H1 (cell line): ENCODE measurements around the gene CD58. TPM values are rescaled to one million over a fixed set of nuclear protein-coding genes. Genes with fewer than 3 reads are reported as not detected.

ENCODE experiments used
- CTCF ChIA-PET: fragments of 300-600 bp; sonication (Branson Sonifier 250); formaldehyde crosslinking; loops from one replicate; lab custom pipeline; 2021; ENCODE audit not compliant: partially characterized antibody; lab: Charles Lee
- POLR2A ChIA-PET: fragments of 300-600 bp; sonication (Branson Sonifier 250); formaldehyde crosslinking; loops from one replicate; lab custom pipeline; 2021; ENCODE audit warnings: inconsistent platforms; ENCODE audit not compliant: partially characterized antibody; lab: Charles Lee
- DNase-seq, 2 experiments: peaks; one replicate each; pipeline versions ENCODE4 v3.0.0 to v3.0.0-alpha.2; 2010 to 2022; ENCODE audit warnings: low spot score in 2 of 2, low read depth in 1 of 2, mixed read lengths in 1 of 2
- FAIRE-seq: peaks from 2 replicates; lab custom pipeline; 2011; peaks lifted over from hg19 to GRCh38; lab: Jason Lieb, UNC
- H2AFZ ChIP-seq: 2 replicates; pipeline ENCODE4 v1.8.1; 2012; ENCODE audit warnings: low read length, inconsistent platforms
- H2AK5ac ChIP-seq: 2 replicates; pipeline ENCODE4 v1.6.1; 2013; ENCODE audit warnings: low read depth, low read length
- H2BK120ac ChIP-seq: replicated peaks from 2 replicates; pipeline ENCODE3; 2013; ENCODE audit warnings: low read depth, low read length, inconsistent platforms
- H2BK12ac ChIP-seq: 2 replicates; pipeline ENCODE4 v1.6.1; 2013; ENCODE audit warnings: low read depth, low read length
- H2BK15ac ChIP-seq: 2 replicates; pipeline ENCODE4 v1.6.1; 2013; ENCODE audit warnings: low read length
- H2BK20ac ChIP-seq: 2 replicates; pipeline ENCODE4 v1.6.1; 2013; ENCODE audit warnings: low read length
- H2BK5ac ChIP-seq: 2 replicates; pipeline ENCODE4 v1.6.1; 2013; ENCODE audit warnings: low read depth, low read length
- H3K14ac ChIP-seq: 2 replicates; pipeline ENCODE4 v1.6.1; 2013; ENCODE audit warnings: inconsistent platforms; ENCODE audit not compliant: insufficient read length
- H3K18ac ChIP-seq: 2 replicates; pipeline ENCODE4 v1.6.1; 2013; ENCODE audit warnings: low read length; ENCODE audit errors: extremely low read depth
- H3K23ac ChIP-seq: 2 replicates; pipeline ENCODE4 v1.6.1; 2013; ENCODE audit warnings: inconsistent platforms; ENCODE audit not compliant: insufficient read length
- H3K23me2 ChIP-seq: 2 replicates; pipeline ENCODE4 v1.6.1; 2013; ENCODE audit warnings: low read depth, low read length
- H3K27ac ChIP-seq: 2 replicates; pipeline ENCODE4 v1.6.1; 2011; ENCODE audit warnings: low read depth, low read length, inconsistent platforms
- H3K27me3 ChIP-seq, 4 experiments: replicated peaks in 1 of 4; 1 replicate in 1 of 4; 2 replicates in 3 of 4; pipeline versions ENCODE4 v1.6.1 to v1.8.1; 2011 to 2013; ENCODE audit warnings: low read length in 3 of 4, mild to moderate bottlenecking in 3 of 4, inconsistent platforms in 2 of 4, mixed read lengths in 2 of 4, moderate library complexity in 1 of 4; ENCODE audit not compliant: control insufficient read depth in 3 of 4, insufficient read depth in 3 of 4; ENCODE audit errors: extremely low read depth in 1 of 4
- H3K36me3 ChIP-seq, 4 experiments: 2 replicates each; pipeline versions ENCODE4 v1.6.1 to v1.8.1; 2011 to 2013; ENCODE audit warnings: mild to moderate bottlenecking in 4 of 4, low read length in 3 of 4, moderate library complexity in 2 of 4, control low read depth in 1 of 4, inconsistent platforms in 1 of 4; ENCODE audit not compliant: insufficient read depth in 4 of 4, control insufficient read depth in 2 of 4
- H3K4ac ChIP-seq: replicated peaks from 2 replicates; pipeline ENCODE3; 2013; ENCODE audit warnings: low read length, low read depth, mixed read lengths, inconsistent platforms; ENCODE audit not compliant: insufficient read length
- H3K4me1 ChIP-seq, 4 experiments: replicated peaks in 1 of 4; 1 replicate in 1 of 4; 2 replicates in 3 of 4; pipeline versions ENCODE4 v1.6.1 to v1.8.1; 2011 to 2013; ENCODE audit warnings: low read length in 3 of 4, inconsistent platforms in 2 of 4, mixed read lengths in 1 of 4; ENCODE audit not compliant: insufficient read depth in 4 of 4, control insufficient read depth in 3 of 4
- H3K4me2 ChIP-seq, 2 experiments: 2 replicates each; pipeline versions ENCODE4 v1.6.1 to v1.8.1; 2011 to 2013; ENCODE audit warnings: low read depth in 2 of 2, low read length in 2 of 2, control low read depth in 1 of 2, inconsistent platforms in 1 of 2, mild to moderate bottlenecking in 1 of 2; ENCODE audit not compliant: insufficient read depth in 1 of 2
- H3K4me3 ChIP-seq, 4 experiments: fragments of 200-600, 300-600 bp in 1 of 4; sonication (generic), shearing (Covaris generic), sonication (Bioruptor Twin) in 1 of 4; 2 replicates each; pipeline versions ENCODE4 v1.5.1 to v1.8.1; 2011 to 2016; ENCODE audit warnings: low read length in 4 of 4, low read depth in 3 of 4, control low read depth in 2 of 4, inconsistent platforms in 2 of 4, mild to moderate bottlenecking in 2 of 4, mixed read lengths in 1 of 4, moderate library complexity in 1 of 4; ENCODE audit not compliant: insufficient read depth in 2 of 4; ENCODE audit errors: extremely low read depth in 1 of 4
- H3K56ac ChIP-seq: replicated peaks from 2 replicates; pipeline ENCODE3; 2013; ENCODE audit warnings: low read depth, mild to moderate bottlenecking, mixed read lengths, low read length, inconsistent platforms; ENCODE audit not compliant: insufficient read length
- H3K79me1 ChIP-seq: 2 replicates; pipeline ENCODE4 v1.6.1; 2013; ENCODE audit warnings: low read depth, low read length, control low read depth
- H3K79me2 ChIP-seq, 2 experiments: 2 replicates each; pipeline versions ENCODE4 v1.6.1 to v1.8.1; 2012 to 2013; ENCODE audit warnings: low read length in 2 of 2, mild to moderate bottlenecking in 2 of 2, inconsistent platforms in 1 of 2; ENCODE audit not compliant: insufficient read depth in 2 of 2, control insufficient read depth in 1 of 2
- H3K9ac ChIP-seq, 4 experiments: replicated peaks in 1 of 4; 1 replicate in 1 of 4; 2 replicates in 3 of 4; pipeline versions ENCODE4 v1.6.1 to v1.8.1; 2011 to 2013; ENCODE audit warnings: low read depth in 3 of 4, low read length in 3 of 4, control low read depth in 2 of 4, mild to moderate bottlenecking in 2 of 4, moderate library complexity in 2 of 4, inconsistent platforms in 1 of 4; ENCODE audit errors: extremely low read depth in 1 of 4
- H3K9me3 ChIP-seq, 2 experiments: 2 replicates each; pipeline versions ENCODE4 v1.6.1 to v1.8.1; 2012 to 2013; ENCODE audit warnings: mild to moderate bottlenecking in 2 of 2, moderate library complexity in 2 of 2, control low read depth in 1 of 2, inconsistent platforms in 1 of 2, low read depth in 1 of 2, low read length in 1 of 2, mixed read lengths in 1 of 2; ENCODE audit not compliant: insufficient read depth in 2 of 2
- H4K20me1 ChIP-seq, 2 experiments: replicated peaks in 1 of 2; 2 replicates each; pipeline versions ENCODE3 to v1.8.1; 2011 to 2013; ENCODE audit warnings: inconsistent platforms in 2 of 2, low read length in 2 of 2, mild to moderate bottlenecking in 1 of 2; ENCODE audit not compliant: insufficient read depth in 2 of 2, control insufficient read depth in 1 of 2
- H4K5ac ChIP-seq: 2 replicates; pipeline ENCODE4 v1.6.1; 2013; ENCODE audit warnings: low read length, low read depth, mixed read lengths, inconsistent platforms; ENCODE audit not compliant: insufficient read length
- H4K8ac ChIP-seq: 2 replicates; pipeline ENCODE4 v1.8.0; 2013; ENCODE audit warnings: mild to moderate bottlenecking, moderate library complexity, low read length, inconsistent platforms; ENCODE audit not compliant: insufficient read depth; ENCODE audit errors: extremely low read depth
- H4K91ac ChIP-seq: replicated peaks from 2 replicates; pipeline ENCODE3; 2013; ENCODE audit warnings: low read length, mixed read lengths, inconsistent platforms; ENCODE audit not compliant: insufficient read length
- CREB1 ChIP-seq: IDR thresholded peaks from 2 replicates; pipeline ENCODE4 v1.6.1; 2012; ENCODE audit warnings: inconsistent platforms
- EP300 ChIP-seq, 2 experiments: IDR thresholded peaks; 1 replicate in 1 of 2; 2 replicates in 1 of 2; pipeline ENCODE4 v1.6.1; 2011 to 2012; ENCODE audit warnings: low read depth in 2 of 2, low read length in 2 of 2, mild to moderate bottlenecking in 2 of 2, borderline replicate concordance in 1 of 2, inconsistent platforms in 1 of 2, moderate library complexity in 1 of 2
- YY1 ChIP-seq: IDR thresholded peaks from 2 replicates; pipeline ENCODE4 v1.6.1; 2011; ENCODE audit warnings: low read depth, mild to moderate bottlenecking, low read length
- WGBS, 2 experiments: shearing (Covaris generic) in 1 of 2; methylation state at CpG; one replicate each; pipeline versions ENCODE4 v1.1.6 to v1.1.7; 2013 to 2015; ENCODE audit warnings: low lambda C conversion rate in 2 of 2, mixed read lengths in 2 of 2, inconsistent platforms in 1 of 2, low coverage in 1 of 2, missing lambda C conversion rate in 1 of 2; ENCODE audit not compliant: insufficient replicate concordance in 2 of 2, insufficient coverage in 1 of 2, insufficient read length in 1 of 2; ENCODE audit errors: extremely low coverage in 1 of 2, missing lambda C conversion rate in 1 of 2; 5-methylcytosine and 5-hydroxymethylcytosine counted together
- polyA plus RNA-seq, 7 experiments: library from polyadenylated mRNA; depleted of rRNA in 3 of 7; stranded (reverse) in 5 of 7; unstranded in 2 of 7; fragments of >200 nt in 5 of 7; fragments of 200-250 nt in 2 of 7; gene quantifications; 1 replicate in 5 of 7; 2 replicates in 1 of 7; 4 replicates in 1 of 7; pipeline versions ENCODE4 v1.2.1 to v1.2.3, GENCODE V29; 2011 to 2013; ENCODE audit warnings: missing spikeins in 2 of 7, mixed read lengths in 2 of 7
- total RNA-seq: library from RNA; stranded (reverse); fragmentation: NEBNext Ultra II Directional; extraction: Animal tissue kit (Norgen Biotek cat#: 25700); gene quantifications from 2 replicates; pipeline ENCODE4 v1.2.1, GENCODE V29; 2021

Gene CD58
- total and polyA plus RNA-seq, 2 of the 8 experiments (the other 6 are each of a cell fraction or from before 2014, with no cell fraction given): 5.3 to 5.5 TPM

DNA sequence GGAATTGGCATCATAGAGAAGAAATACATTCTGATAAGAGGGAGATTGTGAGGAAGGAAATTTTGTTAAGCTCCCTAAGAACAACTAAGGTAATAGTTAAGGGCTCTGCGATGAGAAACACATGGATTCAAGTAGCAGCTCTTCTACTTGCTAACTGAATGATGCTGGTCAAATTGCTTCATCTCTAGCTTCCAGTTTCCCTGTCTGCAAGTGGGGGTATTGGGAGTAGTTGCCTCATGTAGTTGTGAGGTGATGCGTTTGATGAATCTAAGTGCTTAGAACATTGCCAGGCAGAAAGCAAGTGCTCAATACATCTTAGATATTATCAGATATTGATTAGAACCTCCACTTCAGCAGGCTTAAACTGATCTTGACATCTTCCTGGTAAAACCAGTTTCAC, 84.8 kb downstream of the CD58 start:
- Histone ChIP-seq H3K9ac (no peak overlapping the region), H3K4ac (no peak overlapping the region), H4K5ac (no peak overlapping the region), H3K23me2 (no peaks in the 10 kb centered on the region), H3K79me2 (no peaks in the 10 kb centered on the region), H2BK15ac (no peak overlapping the region), H3K4me2 (no peak overlapping the region), H3K4me3 (no peak overlapping the region), H2BK5ac (no peak overlapping the region), H3K27me3 (no peaks in the 10 kb centered on the region; a peak in 1 of 7 replicates), H3K14ac (no peak overlapping the region), H4K20me1 (no peaks in the 10 kb centered on the region), H2BK12ac (no peak overlapping the region), H2AFZ (no peak overlapping the region), H3K4me1 (no peaks in the 10 kb centered on the region; a peak in 1 of 7 replicates), H3K56ac (no peak overlapping the region), H3K79me1 (no peaks in the 10 kb centered on the region), H3K18ac (no peak overlapping the region), H3K27ac (no peak overlapping the region), H2BK20ac (no peak overlapping the region), H2AK5ac (no peak overlapping the region), H4K8ac (no peak overlapping the region), H3K23ac (no peak overlapping the region), H2BK120ac (no peak overlapping the region), H3K9me3 (no peaks in the 10 kb centered on the region), H3K36me3 (no peaks in the 10 kb centered on the region), H4K91ac (no peak overlapping the region)
- DNase-seq (no peak), FAIRE-seq (no peak)
- ChIA-PET CTCF (interaction anchor here (0.8 to 10.7 kb wide), 54 partner anchors 8 to 411 kb away, joined by 3 to 116 read pairs (median 7); no protein-coding TSS in a partner anchor), POLR2A (interaction anchor here (1.3 to 2.0 kb wide), 3 partner anchors 68 to 320 kb away, joined by 3 to 8 read pairs (median 4); no protein-coding TSS in a partner anchor)
- 88% methylated on average over 2 of the region's 2 CpGs; no CpG with 5 or more reads in 1 of the 2 experiments for WGBS, 2 experiments
- TF ChIP-seq CREB1 (no peak), YY1 (no peak), EP300 (IDR thresholded peaks at IDR 0.05; ENCODE audit: borderline replicate concordance in 1 of 2, low read depth in 2 of 2, low read length in 2 of 2) (no peak)
